Stimulated activated naive CD8-positive, alpha-beta T cell treated with anti-CD3 and anti-CD28 coated beads, Interleukin-15, amount 100 ng/mL, for 72 hours (primary cell): ENCODE measurements around the gene CEP164.
"Not testable (repeated sequence)": the region's sequence is repeated elsewhere in the genome, so short reads cannot be mapped to it uniquely, and the experiment has no call there.

Experiments used
- ATAC-seq: fragments of 150-1000 bp; cut with Tn5 transposase; 2 replicates; pipeline ENCODE4 v1.10.0; 2021; ENCODE audit warnings: mild to moderate bottlenecking, moderate library complexity
- DNase-seq, 2 donors: peaks; one replicate each; pipeline ENCODE4 v3.0.0; 2021 to 2022
- H3K27ac Mint-ChIP-seq, 2 donors: one replicate each; pipeline ENCODE4 v1.8.0; 2022; ENCODE audit warnings: mild to moderate bottlenecking in 2 of 2, mixed read lengths in 2 of 2, moderate library complexity in 2 of 2
- H3K27me3 Mint-ChIP-seq: one replicate; pipeline ENCODE4 v1.8.0; 2022; ENCODE audit warnings: mixed read lengths
- H3K4me1 Mint-ChIP-seq: one replicate; pipeline ENCODE4 v1.8.0; 2022; ENCODE audit warnings: mild to moderate bottlenecking, mixed read lengths
- H3K4me3 Mint-ChIP-seq, 2 donors: one replicate each; pipeline ENCODE4 v1.8.0; 2022; ENCODE audit warnings: mild to moderate bottlenecking in 2 of 2, mixed read lengths in 2 of 2, moderate library complexity in 1 of 2
- H3K9me3 Mint-ChIP-seq, 2 donors: one replicate each; pipeline ENCODE4 v1.8.0; 2022; ENCODE audit warnings: mixed read lengths in 2 of 2

Gene CEP164

DNA sequence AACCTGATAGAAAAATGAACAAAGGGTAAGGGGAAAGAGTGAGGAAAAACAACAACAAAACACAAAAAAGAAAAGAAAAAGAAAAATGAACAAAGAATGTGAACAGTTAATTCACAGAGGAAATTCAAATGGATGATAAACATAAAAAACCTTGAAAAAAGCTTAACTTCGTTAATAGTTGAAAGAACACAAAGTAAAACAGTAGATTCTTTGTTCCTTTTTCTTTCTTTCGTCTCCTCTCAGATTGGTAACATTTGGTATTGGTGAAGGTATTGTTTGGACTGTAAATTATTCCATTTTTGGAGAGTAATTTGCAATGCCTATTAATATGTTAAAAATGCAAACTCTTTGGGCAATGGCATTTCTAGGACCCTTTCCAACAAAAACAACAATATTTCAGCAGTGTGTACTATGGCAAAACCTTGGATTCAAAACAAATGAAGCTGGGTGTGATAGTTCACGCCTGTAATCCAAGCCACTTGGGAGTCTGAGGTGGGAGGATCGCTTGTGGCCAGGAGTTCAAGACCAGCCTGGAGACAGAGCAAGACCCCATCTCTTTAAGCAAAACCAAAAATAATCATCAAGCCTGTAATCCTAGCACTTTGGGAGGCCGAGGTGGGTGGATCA lies 8.3 kb upstream of the CEP164 start:
- Mint-ChIP-seq H3K4me1 (peaks cover 21% of the 10 kb centered on the region), H3K4me3 (no peak overlapping the region), H3K27ac (no peak overlapping the region), H3K27me3 (peaks cover 46% of the 10 kb centered on the region), H3K9me3 (no peaks in the 10 kb centered on the region)
- no peak for ATAC-seq
- no peak for DNase-seq

DNA sequence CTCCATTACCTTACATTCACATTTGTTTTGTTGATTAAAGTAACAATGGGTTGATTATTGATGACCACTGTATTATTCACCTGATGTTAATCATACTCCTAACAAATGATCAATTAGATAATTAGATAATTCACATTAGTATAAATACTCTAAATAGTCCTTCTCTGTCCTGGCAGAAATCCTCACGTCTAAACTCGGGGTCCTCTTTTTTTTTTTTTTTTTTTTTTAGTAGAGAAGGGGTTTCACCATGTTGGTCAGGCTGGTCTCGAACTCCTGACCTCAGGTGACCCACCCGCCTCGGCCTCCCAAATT lies 443 bp upstream of the CEP164 start:
- H3K4me1 Mint-ChIP-seq, DNase-seq, H3K27ac Mint-ChIP-seq, H3K27me3 Mint-ChIP-seq, H3K9me3 Mint-ChIP-seq, ATAC-seq: not testable (repeated sequence)
- peak overlapping the region in 1 of 2 donors; percentile 75 for H3K4me3 Mint-ChIP-seq

GRCh38 chr11:117328375-117329010 lies 839 bp downstream of the CEP164 start:
- ATAC-seq (peak; percentile 5), DNase-seq (peak in 1 of 2 donors; percentile 18)
- H3K27me3 Mint-ChIP-seq: peaks cover 2% of the 10 kb centered on the region
- H3K4me3 Mint-ChIP-seq: no peak overlapping the region
- H3K4me1 Mint-ChIP-seq: peaks cover 6% of the 10 kb centered on the region
- H3K27ac Mint-ChIP-seq: no peak overlapping the region
- no peaks in the 10 kb centered on the region for H3K9me3 Mint-ChIP-seq

DNA sequence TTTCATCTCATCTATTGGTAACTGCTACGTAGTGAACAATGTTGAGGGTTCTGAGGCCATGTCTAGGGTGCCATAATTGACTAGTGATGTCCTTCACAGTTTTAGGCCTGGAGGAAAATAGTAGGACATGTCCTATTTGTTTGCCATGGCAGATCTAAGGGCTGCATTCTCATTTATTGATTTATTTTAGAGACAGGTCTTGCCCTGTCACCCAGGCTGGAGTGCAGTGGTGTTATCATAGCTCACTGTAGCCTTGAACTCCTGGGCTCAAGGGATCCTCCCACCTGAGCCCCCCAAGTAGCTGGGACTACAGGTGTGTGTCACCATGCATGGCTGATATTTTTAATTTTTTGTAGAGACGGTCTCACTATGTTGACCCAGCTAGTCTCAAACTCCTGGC lies 5.2 kb downstream of the CEP164 start:
- Mint-ChIP-seq H3K4me3 (no peak overlapping the region), H3K4me1 (peaks cover 11% of the 10 kb centered on the region), H3K27ac (no peak overlapping the region), H3K9me3 (no peaks in the 10 kb centered on the region), H3K27me3 (no peaks in the 10 kb centered on the region)
- no peak for DNase-seq
- ATAC-seq: no peak

GRCh38 chr11:117333917-117334316 lies 6.3 kb downstream of the CEP164 start:
- Mint-ChIP-seq H3K27ac (peak overlapping the region in 1 of 2 donors; percentile 75), H3K4me1 (peaks cover 11% of the 10 kb centered on the region)

GRCh38 chr11:117334896-117335295 lies 7.2 kb downstream of the CEP164 start:
- H3K27me3 Mint-ChIP-seq: no peaks in the 10 kb centered on the region
- ATAC-seq: no peak
- H3K4me3 Mint-ChIP-seq: no peak overlapping the region
- no peak overlapping the region for H3K27ac Mint-ChIP-seq
- peaks cover 10% of the 10 kb centered on the region for H3K4me1 Mint-ChIP-seq
- no peaks in the 10 kb centered on the region for H3K9me3 Mint-ChIP-seq
- DNase-seq: no peak

More at GRCh38 chr11:117333917-117334316, 6.3 kb downstream of the CEP164 start:
- DNase-seq (no peak), ATAC-seq (no peak)
- no peaks in the 10 kb centered on the region for H3K27me3 Mint-ChIP-seq
- H3K9me3 Mint-ChIP-seq: no peaks in the 10 kb centered on the region
- no peak overlapping the region for H3K4me3 Mint-ChIP-seq

DNA sequence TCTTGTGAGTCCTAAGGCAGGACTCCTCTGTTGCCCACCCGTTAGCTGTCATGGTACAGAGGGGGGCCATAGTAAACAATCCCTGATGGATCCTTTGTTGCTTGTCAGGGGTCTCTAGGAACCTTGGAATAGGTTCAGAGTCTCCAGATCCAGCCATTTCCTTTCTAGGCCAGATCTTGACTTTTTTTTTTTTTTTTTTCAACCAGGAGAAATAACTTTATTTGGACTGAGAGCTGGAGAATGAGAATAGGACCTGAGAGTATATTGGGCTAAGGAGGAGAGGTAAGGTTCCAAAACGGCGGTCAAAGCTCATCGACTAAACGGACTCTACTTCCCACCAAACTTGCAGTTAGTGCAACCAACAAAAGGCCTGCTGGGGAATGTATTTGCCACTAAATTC lies 7.7 kb downstream of the CEP164 start:
- Mint-ChIP-seq H3K27me3 (no peaks in the 10 kb centered on the region), H3K27ac (peak overlapping the region in 1 of 2 donors; percentile 30), H3K4me3 (no peak overlapping the region), H3K9me3 (no peaks in the 10 kb centered on the region), H3K4me1 (peaks cover 5% of the 10 kb centered on the region)
- ATAC-seq (no peak), DNase-seq (no peak)

DNA sequence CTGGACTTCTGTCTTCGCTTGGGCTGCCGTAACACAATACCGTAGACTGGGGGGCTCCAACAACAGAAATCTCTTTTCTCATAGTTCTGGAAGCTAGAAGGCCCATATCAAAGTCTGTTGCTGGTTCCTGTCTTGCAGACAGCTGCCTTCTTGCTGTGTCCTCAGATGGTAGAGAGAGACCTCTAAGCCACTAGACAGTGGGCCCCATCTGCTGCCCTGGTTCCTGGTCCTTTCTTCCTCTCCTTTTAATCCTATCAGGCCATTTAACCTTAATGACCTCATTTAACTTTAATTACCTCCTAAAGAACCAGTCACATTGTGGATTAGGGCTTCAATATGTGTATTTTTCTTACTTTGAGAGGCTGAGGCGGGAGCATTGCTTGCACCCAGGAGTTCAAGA lies 9.4 kb downstream of the CEP164 start:
- Mint-ChIP-seq H3K27me3 (no peaks in the 10 kb centered on the region), H3K4me1 (peaks cover 5% of the 10 kb centered on the region), H3K9me3 (no peaks in the 10 kb centered on the region), H3K27ac (no peak overlapping the region), H3K4me3 (no peak overlapping the region)
- ATAC-seq: no peak
- DNase-seq: no peak

DNA sequence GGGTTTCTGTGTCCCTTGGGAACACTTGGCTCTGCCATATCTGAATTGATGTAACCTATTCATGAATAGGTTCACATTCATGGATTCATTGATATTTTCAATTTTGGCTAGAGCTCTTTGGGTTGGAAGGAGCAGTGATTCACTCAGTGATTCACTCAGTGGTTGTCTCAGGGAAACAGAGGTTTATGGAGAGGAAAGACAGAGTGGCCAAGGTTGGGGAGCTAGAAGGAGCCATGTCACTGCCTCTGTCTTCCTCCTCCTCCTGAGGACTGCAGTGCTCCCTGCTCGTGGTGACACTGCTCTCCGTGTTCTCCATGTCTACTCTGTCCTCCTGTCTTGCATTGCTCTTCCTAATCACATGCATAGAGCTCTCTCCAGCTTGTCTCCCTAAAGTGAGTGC lies 17.4 kb downstream of the CEP164 start:
- Mint-ChIP-seq H3K4me3 (no peak overlapping the region), H3K4me1 (no peaks in the 10 kb centered on the region), H3K27me3 (no peaks in the 10 kb centered on the region), H3K9me3 (no peaks in the 10 kb centered on the region), H3K27ac (no peak overlapping the region)
- ATAC-seq: no peak
- DNase-seq: no peak

DNA sequence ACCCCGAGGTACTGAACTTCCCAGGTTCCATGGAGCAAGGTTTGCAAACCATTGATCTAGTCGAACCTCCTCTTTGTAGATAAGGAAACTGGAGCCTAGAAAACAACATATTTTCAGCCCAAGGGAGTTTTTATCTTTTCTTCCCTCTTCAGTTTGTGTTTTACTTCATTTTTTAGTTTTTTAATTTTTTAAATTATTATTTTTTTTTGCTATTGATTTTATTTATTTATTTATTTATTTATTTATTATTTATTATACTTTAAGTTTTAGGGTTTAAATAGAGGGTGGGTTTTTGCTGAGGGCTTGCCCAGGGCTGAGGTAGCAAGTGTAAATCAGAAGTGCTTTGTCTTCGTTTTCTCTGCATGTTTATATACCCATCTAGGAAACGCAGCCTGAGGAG lies 26.9 kb downstream of the CEP164 start:
- Mint-ChIP-seq H3K4me1 (peaks cover 4% of the 10 kb centered on the region), H3K9me3 (no peaks in the 10 kb centered on the region), H3K4me3 (no peak overlapping the region), H3K27ac (no peak overlapping the region), H3K27me3 (no peaks in the 10 kb centered on the region)
- no peak for DNase-seq
- no peak for ATAC-seq

- H3K4me1 Mint-ChIP-seq: peaks cover 4% of the 10 kb centered on the region
- no peak overlapping the region for H3K27ac Mint-ChIP-seq
- H3K27me3 Mint-ChIP-seq: no peaks in the 10 kb centered on the region
- no peaks in the 10 kb centered on the region for H3K9me3 Mint-ChIP-seq
- H3K4me3 Mint-ChIP-seq: no peak overlapping the region
- DNase-seq (no peak), ATAC-seq (no peak)
These were observed 28.7 kb downstream of the CEP164 start for GRCh38 chr11:117356126-117356890.

- Mint-ChIP-seq H3K9me3 (no peaks in the 10 kb centered on the region), H3K27me3 (no peaks in the 10 kb centered on the region), H3K4me1 (no peaks in the 10 kb centered on the region)
These were observed 33.8 kb downstream of the CEP164 start for GRCh38 chr11:117361432-117361831.

DNA sequence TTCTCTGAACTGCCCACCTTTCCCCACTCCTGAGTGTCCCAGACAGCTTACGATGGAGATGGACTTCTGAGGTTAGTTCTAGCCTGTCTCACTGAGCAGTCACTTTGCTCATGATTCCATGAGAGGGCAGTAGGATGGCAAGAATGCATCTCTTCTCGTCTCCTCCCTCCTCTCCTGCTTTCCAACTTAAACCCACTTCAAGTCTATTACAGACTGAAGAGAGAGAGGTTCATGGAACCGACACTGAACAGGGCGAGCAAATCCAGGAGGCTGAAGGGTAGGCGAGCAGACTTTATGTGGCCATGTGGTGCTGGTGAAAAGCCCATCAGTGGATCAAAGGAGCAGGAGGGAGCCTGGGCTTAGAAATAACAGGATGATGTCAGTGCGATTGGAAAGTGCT lies 38.6 kb downstream of the CEP164 start:
- DNase-seq: no peak
- ATAC-seq: no peak
- Mint-ChIP-seq H3K9me3 (no peaks in the 10 kb centered on the region), H3K4me3 (no peak overlapping the region), H3K27ac (no peak overlapping the region), H3K4me1 (no peaks in the 10 kb centered on the region), H3K27me3 (no peaks in the 10 kb centered on the region)

More at GRCh38 chr11:117361432-117361831, 33.8 kb downstream of the CEP164 start:
- Mint-ChIP-seq H3K4me3 (no peak overlapping the region), H3K27ac (no peak overlapping the region)
- ATAC-seq (no peak), DNase-seq (no peak)

- Mint-ChIP-seq H3K9me3 (no peaks in the 10 kb centered on the region), H3K27me3 (no peaks in the 10 kb centered on the region), H3K27ac (no peak overlapping the region), H3K4me3 (no peak overlapping the region), H3K4me1 (no peaks in the 10 kb centered on the region)
- ATAC-seq (no peak), DNase-seq (no peak)
These were observed 39.2 kb downstream of the CEP164 start for GRCh38 chr11:117366875-117367274.

- Mint-ChIP-seq H3K4me1 (no peaks in the 10 kb centered on the region), H3K4me3 (no peak overlapping the region), H3K27ac (no peak overlapping the region), H3K27me3 (no peaks in the 10 kb centered on the region), H3K9me3 (no peaks in the 10 kb centered on the region)
- no peak for DNase-seq
- ATAC-seq: no peak
These were observed 41.9 kb downstream of the CEP164 start for GRCh38 chr11:117369534-117369933.

GRCh38 chr11:117371453-117371852 lies 43.8 kb downstream of the CEP164 start:
- DNase-seq (no peak), ATAC-seq (no peak)
- Mint-ChIP-seq H3K27ac (no peak overlapping the region), H3K27me3 (no peaks in the 10 kb centered on the region), H3K4me3 (no peak overlapping the region), H3K9me3 (no peaks in the 10 kb centered on the region), H3K4me1 (no peaks in the 10 kb centered on the region)
